Measurements from ENCODE around the gene ODF2L. TPM values are rescaled to one million over a fixed set of nuclear protein-coding genes. Genes with fewer than 3 reads are reported as not detected.

The ODF2L gene, protein sequence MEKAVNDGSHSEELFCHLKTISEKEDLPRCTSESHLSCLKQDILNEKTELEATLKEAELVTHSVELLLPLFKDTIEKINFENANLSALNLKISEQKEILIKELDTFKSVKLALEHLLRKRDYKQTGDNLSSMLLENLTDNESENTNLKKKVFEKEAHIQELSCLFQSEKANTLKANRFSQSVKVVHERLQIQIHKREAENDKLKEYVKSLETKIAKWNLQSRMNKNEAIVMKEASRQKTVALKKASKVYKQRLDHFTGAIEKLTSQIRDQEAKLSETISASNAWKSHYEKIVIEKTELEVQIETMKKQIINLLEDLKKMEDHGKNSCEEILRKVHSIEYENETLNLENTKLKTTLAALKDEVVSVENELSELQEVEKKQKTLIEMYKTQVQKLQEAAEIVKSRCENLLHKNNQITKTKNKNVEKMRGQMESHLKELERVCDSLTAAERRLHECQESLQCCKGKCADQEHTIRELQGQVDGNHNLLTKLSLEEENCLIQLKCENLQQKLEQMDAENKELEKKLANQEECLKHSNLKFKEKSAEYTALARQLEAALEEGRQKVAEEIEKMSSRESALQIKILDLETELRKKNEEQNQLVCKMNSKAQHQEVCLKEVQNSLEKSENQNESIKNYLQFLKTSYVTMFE
- 5.9 TPM for total RNA-seq (2013)
- polyA plus RNA-seq (1 to 10 TPM; 3.2 to 5.7 (median 3.5) TPM), polyA minus RNA-seq (1.3 and 1.4 TPM in 2 replicates), total RNA-seq (1.0 to 13.2 (median 8.7) reads per million in 11 experiments)

DNA sequence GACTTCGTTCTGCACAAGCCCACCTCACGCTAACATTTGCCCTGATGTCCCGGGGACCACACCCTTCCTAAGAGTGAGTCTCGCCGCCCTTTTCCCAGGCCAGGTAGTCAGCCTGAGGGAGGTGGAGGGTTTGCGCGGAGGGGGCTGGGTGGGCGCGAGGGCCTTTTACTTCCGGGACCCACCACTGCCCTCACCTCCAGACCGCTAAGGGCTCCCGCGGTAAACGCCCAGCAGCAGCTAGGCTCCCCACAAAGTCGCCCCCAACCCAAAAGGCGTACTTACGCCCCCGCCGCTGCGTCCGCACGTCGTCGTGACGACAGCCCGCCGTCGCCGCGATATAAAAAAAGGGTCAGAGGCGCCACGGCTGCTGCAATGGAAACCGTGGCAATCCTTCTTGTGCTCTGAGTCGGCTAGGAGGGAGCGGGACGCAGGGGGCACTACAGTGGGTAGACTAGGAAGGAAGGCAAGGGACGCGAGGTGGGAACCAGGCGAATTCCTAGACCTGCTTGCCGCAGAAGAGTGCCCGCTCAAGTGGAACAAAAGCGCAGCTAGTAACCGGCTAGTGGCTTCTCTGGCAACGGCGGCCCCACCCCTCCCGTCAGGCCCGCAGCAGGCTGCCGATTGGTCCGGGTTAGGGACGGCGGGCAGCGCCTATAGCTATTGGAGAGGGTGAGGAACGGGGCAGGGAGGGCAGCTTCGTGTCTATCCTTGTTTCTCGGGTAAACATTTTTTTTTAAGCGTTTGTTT is at the start of gene ODF2L:
Gene ODF2L (minus strand): TSS at position 573 of the 747 bp plus-strand sequence. CDS start 9,296 bp downstream, outside the sequence.
- TF ChIP-seq, protein P1, sequence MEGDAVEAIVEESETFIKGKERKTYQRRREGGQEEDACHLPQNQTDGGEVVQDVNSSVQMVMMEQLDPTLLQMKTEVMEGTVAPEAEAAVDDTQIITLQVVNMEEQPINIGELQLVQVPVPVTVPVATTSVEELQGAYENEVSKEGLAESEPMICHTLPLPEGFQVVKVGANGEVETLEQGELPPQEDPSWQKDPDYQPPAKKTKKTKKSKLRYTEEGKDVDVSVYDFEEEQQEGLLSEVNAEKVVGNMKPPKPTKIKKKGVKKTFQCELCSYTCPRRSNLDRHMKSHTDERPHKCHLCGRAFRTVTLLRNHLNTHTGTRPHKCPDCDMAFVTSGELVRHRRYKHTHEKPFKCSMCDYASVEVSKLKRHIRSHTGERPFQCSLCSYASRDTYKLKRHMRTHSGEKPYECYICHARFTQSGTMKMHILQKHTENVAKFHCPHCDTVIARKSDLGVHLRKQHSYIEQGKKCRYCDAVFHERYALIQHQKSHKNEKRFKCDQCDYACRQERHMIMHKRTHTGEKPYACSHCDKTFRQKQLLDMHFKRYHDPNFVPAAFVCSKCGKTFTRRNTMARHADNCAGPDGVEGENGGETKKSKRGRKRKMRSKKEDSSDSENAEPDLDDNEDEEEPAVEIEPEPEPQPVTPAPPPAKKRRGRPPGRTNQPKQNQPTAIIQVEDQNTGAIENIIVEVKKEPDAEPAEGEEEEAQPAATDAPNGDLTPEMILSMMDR (IDR thresholded peaks at IDR 0.05) = no peak
- Mint-ChIP-seq H3K4me3 (peak within 1 kb of the TSS; percentile 96 to 100), H3K4me1 (peaks cover 14% of the 10 kb centered on the region), H3K36me3 (no peaks in the 10 kb centered on the region), H3K9me3 (no peaks in the 10 kb centered on the region), H3K27me3 (ENCODE audit: low read depth in 3 of 3) (peaks cover 0 to 3% (median 2%) of the 10 kb centered on the region in 3 donors), H3K27ac (peak within 1 kb of the TSS; percentile 78 to 93 (median 89))
- Histone ChIP-seq H3K36me3 (replicated peaks in 1 of 2; ENCODE audit: control insufficient read depth in 1 of 2, insufficient read depth in 2 of 2, low read length in 2 of 2) (no peaks in the 10 kb centered on the region), H3K4me1 (ENCODE audit: control insufficient read depth in 1 of 2, insufficient read depth in 2 of 2, low read length in 2 of 2) (peaks cover 15 to 20% of the 10 kb centered on the region in 2 donors), H3K4me2 (replicated peaks; ENCODE audit: extremely low read depth, low read length, poor library complexity, severe bottlenecking) (peak within 1 kb of the TSS; percentile 95), H3K27ac (ENCODE audit: low read depth in 1 of 2, low read length in 2 of 2) (peak within 1 kb of the TSS; percentile 27 to 80), H3K9me3 (replicated peaks in 1 of 2; ENCODE audit: control insufficient read depth in 1 of 2, insufficient read depth in 1 of 2, low read length in 2 of 2) (no peaks in the 10 kb centered on the region), H3K4me3 (replicated peaks in 1 of 3; ENCODE audit: low read depth in 2 of 3, low read length in 3 of 3) (peak within 1 kb of the TSS; percentile 69 to 98 (median 98)), H3K9ac (ENCODE audit: insufficient read depth, low read length, poor library complexity, severe bottlenecking) (peak within 1 kb of the TSS; percentile 77), H2AFZ (ENCODE audit: insufficient read depth, low read depth, low read length, poor library complexity, severe bottlenecking) (peak within 1 kb of the TSS; percentile 98), H3K27me3 (ENCODE audit: control insufficient read depth in 2 of 2, insufficient read depth in 2 of 2, low read length in 2 of 2) (no peaks in the 10 kb centered on the region), H4K20me1 (ENCODE audit: insufficient read depth, low read length) (no peaks in the 10 kb centered on the region), H3K79me2 (ENCODE audit: insufficient read depth, low read length) (no peaks in the 10 kb centered on the region)
- peak; percentile 59 to 70 (median 69) for DNase-seq
- intact Hi-C loops (cut with micrococcal nuclease) = no loop called here
- WGBS (ENCODE audit: insufficient coverage) = 0% methylated on average over 45 of the region's 56 CpGs

DNA sequence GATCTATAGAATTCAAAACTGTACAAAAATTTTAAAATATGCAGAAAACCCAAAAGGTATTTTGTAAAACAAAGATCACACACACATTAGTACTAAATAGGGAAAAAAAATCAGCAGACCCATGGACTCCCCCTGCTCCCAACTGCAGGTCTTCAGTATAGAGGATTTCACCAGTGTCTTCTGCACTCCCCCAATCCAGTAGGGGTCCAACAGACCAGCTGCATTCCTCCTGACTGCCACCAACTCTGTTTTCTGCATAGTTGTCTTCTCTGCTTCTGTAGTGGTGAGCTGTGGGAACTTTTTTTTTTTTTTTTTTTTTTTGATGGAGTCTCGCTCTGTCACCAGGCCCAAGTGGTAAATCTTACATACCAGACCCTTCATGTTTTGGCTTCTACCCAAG is 49.8 kb upstream of the ODF2L start:
- H3K9me3 Mint-ChIP-seq = peaks cover 0 to 1% (median 0%) of the 10 kb centered on the region in 7 donors
- TF ChIP-seq, protein P1 (IDR thresholded peaks at IDR 0.05) = no peak
- no peaks in the 10 kb centered on the region for H3K27me3 Mint-ChIP-seq (ENCODE audit: low read depth in 3 of 3)
- peaks cover 0 to 5% of the 10 kb centered on the region in 2 donors for H3K4me1 ChIP-seq (ENCODE audit: control insufficient read depth in 1 of 2, insufficient read depth in 2 of 2, low read length in 2 of 2)
- H3K27ac ChIP-seq (ENCODE audit: low read depth in 1 of 2, low read length in 2 of 2) = no peak overlapping the region
- no peak overlapping the region for H3K4me3 Mint-ChIP-seq
- no peak for DNase-seq
- H3K79me2 ChIP-seq (ENCODE audit: insufficient read depth, low read length) = no peaks in the 10 kb centered on the region
- no peaks in the 10 kb centered on the region for H4K20me1 ChIP-seq (ENCODE audit: insufficient read depth, low read length)
- no peaks in the 10 kb centered on the region for H3K36me3 Mint-ChIP-seq
- no peak overlapping the region for H3K27ac Mint-ChIP-seq
- no CpG with 5 or more reads among the region's 1 CpG for WGBS (ENCODE audit: insufficient coverage)
- no peak overlapping the region for H2AFZ ChIP-seq (ENCODE audit: insufficient read depth, low read depth, low read length, poor library complexity, severe bottlenecking)
- no peak overlapping the region for H3K9ac ChIP-seq (ENCODE audit: insufficient read depth, low read length, poor library complexity, severe bottlenecking)
- no peak overlapping the region for H3K4me2 ChIP-seq (replicated peaks; ENCODE audit: extremely low read depth, low read length, poor library complexity, severe bottlenecking)
- no peaks in the 10 kb centered on the region for H3K9me3 ChIP-seq (replicated peaks in 1 of 2; ENCODE audit: control insufficient read depth in 1 of 2, insufficient read depth in 1 of 2, low read length in 2 of 2)
- H3K36me3 ChIP-seq (replicated peaks in 1 of 2; ENCODE audit: control insufficient read depth in 1 of 2, insufficient read depth in 2 of 2, low read length in 2 of 2) = no peaks in the 10 kb centered on the region
- H3K27me3 ChIP-seq (ENCODE audit: control insufficient read depth in 2 of 2, insufficient read depth in 2 of 2, low read length in 2 of 2) = no peaks in the 10 kb centered on the region
- peaks cover 5% of the 10 kb centered on the region for H3K4me1 Mint-ChIP-seq
- intact Hi-C loops (cut with micrococcal nuclease) = no loop called here
- no peak overlapping the region for H3K4me3 ChIP-seq (replicated peaks in 1 of 3; ENCODE audit: low read depth in 2 of 3, low read length in 3 of 3)

All from CD14-positive monocyte (primary cell).